Nephron progenitor cell (in vitro differentiated cells): ENCODE measurements around the gene PDE4B.

ENCODE experiments used
- DNase-seq: peaks from one replicate; pipeline ENCODE4 v3.0.0; 2021
- H3K27ac Mint-ChIP-seq: 2 replicates; pipeline ENCODE4 v1.8.0; 2021; ENCODE audit warnings: mild to moderate bottlenecking, moderate library complexity, mixed read lengths
- H3K27me3 Mint-ChIP-seq: 2 replicates; pipeline ENCODE4 v1.8.0; 2021; ENCODE audit warnings: mild to moderate bottlenecking, low read depth, mixed read lengths; ENCODE audit not compliant: poor library complexity
- H3K36me3 Mint-ChIP-seq: 2 replicates; pipeline ENCODE4 v1.8.0; 2021; ENCODE audit warnings: low read depth, mixed read lengths
- H3K4me1 Mint-ChIP-seq: 2 replicates; pipeline ENCODE4 v1.8.0; 2021; ENCODE audit warnings: mixed read lengths
- H3K4me3 Mint-ChIP-seq: 2 replicates; pipeline ENCODE4 v1.8.0; 2021; ENCODE audit warnings: mild to moderate bottlenecking, moderate library complexity, mixed read lengths
- H3K9me3 Mint-ChIP-seq: 2 replicates; pipeline ENCODE4 v1.8.0; 2021; ENCODE audit warnings: mild to moderate bottlenecking, moderate library complexity, mixed read lengths
- CTCF ChIP-seq: fragments of 200-600 bp; sonication (generic); IDR thresholded peaks from 2 replicates; pipeline ENCODE4 v1.5.0; 2021; ENCODE audit warnings: antibody characterized with exemption

Gene PDE4B

DNA sequence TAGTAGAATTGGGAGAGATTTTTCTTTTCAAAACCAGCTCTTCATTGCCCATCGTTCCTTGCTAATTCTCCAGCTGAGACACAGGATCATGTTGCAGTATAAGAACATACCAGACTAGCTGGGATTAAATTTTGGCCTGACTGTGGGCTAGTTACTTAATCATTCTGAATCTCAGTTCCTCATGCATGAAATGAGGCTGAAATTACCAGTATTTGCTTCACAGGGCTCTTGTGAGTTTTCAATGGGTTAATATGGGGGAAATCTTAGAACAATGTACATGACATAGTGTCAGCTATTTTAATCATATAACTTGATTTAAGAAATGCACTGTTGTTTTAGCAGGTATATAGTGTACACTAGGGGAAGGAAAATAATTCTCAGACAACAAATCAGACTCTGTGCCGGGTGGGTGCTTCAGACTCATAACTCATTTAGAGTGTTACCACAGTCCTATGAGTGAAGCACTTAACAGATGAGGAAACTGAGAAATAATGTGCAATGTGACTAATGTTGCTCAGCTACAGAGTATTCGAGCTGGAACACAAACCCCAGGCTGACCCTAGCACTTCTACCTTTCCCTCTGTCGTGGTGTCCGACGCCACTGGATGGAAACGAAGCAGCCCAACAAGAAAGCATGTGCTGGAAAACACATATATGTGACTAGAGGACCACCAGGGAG is 603.7 kb downstream of the PDE4B start:
- Mint-ChIP-seq H3K4me1 (peaks cover 5% of the 10 kb centered on the region), H3K9me3 (no peaks in the 10 kb centered on the region), H3K36me3 (no peaks in the 10 kb centered on the region), H3K27ac (no peak overlapping the region), H3K4me3 (no peak overlapping the region), H3K27me3 (peaks cover 8% of the 10 kb centered on the region)
- no peak for TF ChIP-seq CTCF
- no peak for DNase-seq

GRCh38 chr1:66397192-66397591 is 604.5 kb downstream of the PDE4B start:
- H3K4me3 Mint-ChIP-seq = no peak overlapping the region
- H3K27ac Mint-ChIP-seq = no peak overlapping the region
- H3K36me3 Mint-ChIP-seq = no peaks in the 10 kb centered on the region
- peaks cover 10% of the 10 kb centered on the region for H3K27me3 Mint-ChIP-seq
- no peaks in the 10 kb centered on the region for H3K9me3 Mint-ChIP-seq
- DNase-seq = no peak
- TF ChIP-seq CTCF = no peak
- H3K4me1 Mint-ChIP-seq = peaks cover 14% of the 10 kb centered on the region

DNA sequence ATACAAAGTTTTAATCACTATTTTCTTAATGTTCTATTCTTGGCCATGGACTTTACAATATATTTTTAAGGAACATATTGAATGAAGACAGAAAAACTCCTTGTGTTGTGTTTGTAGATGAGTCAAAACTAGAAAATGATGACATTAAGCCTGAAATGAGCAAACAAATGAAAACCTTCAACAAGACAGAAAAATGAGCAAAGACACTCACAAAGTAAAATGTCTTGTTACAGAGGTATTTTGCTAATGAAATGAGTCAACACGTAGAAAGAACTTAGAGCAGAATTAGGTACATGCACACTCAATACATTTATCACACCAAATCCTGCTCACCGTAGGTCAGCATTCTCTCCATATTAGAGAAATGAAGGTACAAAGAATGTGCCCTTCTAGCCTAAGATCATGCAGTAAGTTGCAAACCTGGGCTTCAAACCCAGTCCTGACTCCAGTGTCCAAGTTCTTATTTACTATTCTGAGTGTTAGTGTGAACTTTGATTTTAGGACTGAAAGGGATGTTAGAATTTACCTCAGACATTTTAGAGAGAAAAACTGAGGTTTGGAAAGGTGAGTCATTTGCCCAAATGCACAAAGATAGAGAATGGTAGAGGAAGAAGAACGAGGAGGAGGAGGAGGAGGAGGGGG is 607.3 kb downstream of the PDE4B start:
- Mint-ChIP-seq H3K4me3 (peak overlapping the region; percentile 43), H3K4me1 (peaks cover 27% of the 10 kb centered on the region), H3K36me3 (no peaks in the 10 kb centered on the region), H3K27me3 (peaks cover 8% of the 10 kb centered on the region), H3K9me3 (no peaks in the 10 kb centered on the region), H3K27ac (no peak overlapping the region)
- no peak for DNase-seq
- TF ChIP-seq CTCF = no peak

GRCh38 chr1:66400660-66401059 is 608.0 kb downstream of the PDE4B start:
- TF ChIP-seq CTCF = no peak
- no peak for DNase-seq
- Mint-ChIP-seq H3K4me3 (no peak overlapping the region), H3K9me3 (no peaks in the 10 kb centered on the region), H3K36me3 (no peaks in the 10 kb centered on the region), H3K4me1 (peaks cover 27% of the 10 kb centered on the region), H3K27me3 (peaks cover 8% of the 10 kb centered on the region), H3K27ac (peak overlapping the region; percentile 90)

GRCh38 chr1:66401244-66401643 is 608.5 kb downstream of the PDE4B start:
- H3K4me3 Mint-ChIP-seq = no peak overlapping the region
- H3K27me3 Mint-ChIP-seq = peaks cover 8% of the 10 kb centered on the region
- no peak for DNase-seq
- no peaks in the 10 kb centered on the region for H3K9me3 Mint-ChIP-seq
- no peaks in the 10 kb centered on the region for H3K36me3 Mint-ChIP-seq
- H3K4me1 Mint-ChIP-seq = peaks cover 27% of the 10 kb centered on the region
- TF ChIP-seq CTCF = no peak
- no peak overlapping the region for H3K27ac Mint-ChIP-seq

DNA sequence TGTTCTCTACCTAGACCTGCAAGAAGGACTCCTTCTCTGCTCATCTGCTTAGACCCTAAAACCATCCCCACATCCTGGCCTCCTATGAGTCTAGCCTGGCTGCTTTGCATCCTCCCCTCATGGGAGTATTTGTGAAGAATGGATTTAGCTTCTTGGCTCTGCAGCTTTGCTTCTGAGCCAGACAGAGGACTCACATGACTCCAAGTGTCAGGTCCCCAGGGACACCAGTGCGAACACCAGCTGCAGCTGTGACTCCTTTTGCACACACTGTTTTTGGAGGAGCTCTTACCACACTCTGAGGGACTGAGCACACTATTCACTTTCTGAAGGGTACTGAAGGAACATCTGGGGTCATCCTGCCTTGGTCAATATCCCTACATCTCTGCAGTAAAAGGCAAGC is 609.5 kb downstream of the PDE4B start:
- H3K4me1 Mint-ChIP-seq = peaks cover 27% of the 10 kb centered on the region
- H3K36me3 Mint-ChIP-seq = no peaks in the 10 kb centered on the region
- H3K27me3 Mint-ChIP-seq = peaks cover 8% of the 10 kb centered on the region
- no peak overlapping the region for H3K4me3 Mint-ChIP-seq
- DNase-seq = peak; percentile 12
- TF ChIP-seq CTCF = no peak
- no peak overlapping the region for H3K27ac Mint-ChIP-seq
- no peaks in the 10 kb centered on the region for H3K9me3 Mint-ChIP-seq
